ENCODE data around the gene APOM.

APOM gene

DNA sequence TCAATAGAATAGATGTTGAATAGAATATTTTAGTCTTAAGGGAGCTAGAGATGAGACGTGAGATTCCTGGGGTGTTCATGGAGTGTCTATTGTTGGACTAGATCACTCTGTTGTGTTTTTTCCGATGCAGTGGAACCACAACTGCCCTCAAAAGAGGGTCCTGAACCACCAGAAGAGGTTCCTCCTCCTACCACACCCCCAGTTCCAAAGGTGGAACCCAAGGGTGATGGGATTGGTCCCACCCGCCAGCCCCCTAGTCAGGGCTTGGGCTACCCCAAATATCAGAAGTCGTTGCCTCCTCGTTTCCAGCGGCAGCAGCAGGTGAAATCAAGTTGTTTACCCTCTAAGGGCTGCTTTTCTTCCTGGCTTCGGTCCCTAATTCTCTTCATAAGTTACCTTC lies 26.7 kb upstream of the APOM start:
- DNase-seq = no peak
- in situ Hi-C loops (cut with HindIII; ENCODE audit: low pct_ligation_motif_present, low pct_unique_long_range_greater_than_20kb, low sequenced_read_pairs) = no loop called here

DNA sequence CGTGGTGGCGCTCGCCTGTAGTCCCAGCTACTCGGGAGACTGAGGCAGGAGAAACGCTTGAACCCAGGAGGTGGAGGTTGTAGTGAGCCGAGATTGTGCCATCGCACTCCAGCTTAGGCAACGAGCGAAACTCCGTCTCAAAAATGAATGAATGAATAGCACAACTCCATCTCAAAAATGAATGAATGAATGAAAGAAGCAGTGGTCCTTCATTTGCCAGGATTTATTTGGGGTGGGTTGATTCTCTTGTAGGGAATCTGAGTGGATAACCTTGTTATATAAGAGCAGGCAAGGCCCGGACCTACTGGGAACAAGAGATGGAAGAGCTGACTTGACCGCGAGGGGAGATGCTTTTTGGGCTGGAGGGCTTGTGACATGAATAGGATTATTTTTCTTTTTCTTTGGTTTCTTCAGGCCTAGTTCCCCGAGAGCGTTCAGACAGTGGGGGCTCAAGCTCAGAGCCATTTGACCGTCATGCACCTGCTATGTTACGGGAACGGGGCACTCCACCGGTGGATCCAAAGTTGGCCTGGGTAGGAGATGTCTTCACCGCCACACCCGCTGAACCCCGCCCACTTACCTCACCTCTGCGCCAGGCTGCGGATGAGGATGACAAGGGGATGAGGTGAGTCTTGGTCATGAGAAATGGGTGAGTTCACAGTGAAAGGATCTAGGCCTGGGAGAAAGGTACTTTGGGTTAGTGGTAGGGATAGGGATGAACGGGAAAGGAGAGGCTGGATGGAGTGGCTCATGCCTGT lies 25.3 kb upstream of the APOM start:
- in situ Hi-C loops (cut with HindIII; ENCODE audit: low pct_ligation_motif_present, low pct_unique_long_range_greater_than_20kb, low sequenced_read_pairs) = no loop called here
- no peak for DNase-seq

DNA sequence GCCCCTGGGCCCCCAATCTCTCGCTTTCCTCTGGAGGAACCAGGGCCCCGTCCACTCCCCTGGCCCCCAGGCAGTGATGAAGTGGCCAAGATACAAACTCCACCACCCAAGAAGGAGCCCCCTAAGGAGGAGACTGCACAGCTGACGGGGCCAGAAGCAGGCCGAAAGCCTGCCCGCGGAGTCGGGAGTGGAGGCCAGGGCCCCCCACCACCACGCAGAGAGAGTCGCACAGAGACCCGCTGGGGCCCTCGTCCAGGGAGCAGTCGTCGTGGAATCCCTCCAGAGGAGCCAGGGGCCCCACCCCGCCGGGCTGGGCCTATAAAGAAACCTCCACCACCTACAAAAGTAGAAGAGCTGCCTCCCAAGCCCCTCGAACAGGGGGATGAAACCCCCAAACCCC lies 24.5 kb upstream of the APOM start:
- in situ Hi-C loops (cut with HindIII; ENCODE audit: low pct_ligation_motif_present, low pct_unique_long_range_greater_than_20kb, low sequenced_read_pairs) = no loop called here
- DNase-seq = no peak

DNA sequence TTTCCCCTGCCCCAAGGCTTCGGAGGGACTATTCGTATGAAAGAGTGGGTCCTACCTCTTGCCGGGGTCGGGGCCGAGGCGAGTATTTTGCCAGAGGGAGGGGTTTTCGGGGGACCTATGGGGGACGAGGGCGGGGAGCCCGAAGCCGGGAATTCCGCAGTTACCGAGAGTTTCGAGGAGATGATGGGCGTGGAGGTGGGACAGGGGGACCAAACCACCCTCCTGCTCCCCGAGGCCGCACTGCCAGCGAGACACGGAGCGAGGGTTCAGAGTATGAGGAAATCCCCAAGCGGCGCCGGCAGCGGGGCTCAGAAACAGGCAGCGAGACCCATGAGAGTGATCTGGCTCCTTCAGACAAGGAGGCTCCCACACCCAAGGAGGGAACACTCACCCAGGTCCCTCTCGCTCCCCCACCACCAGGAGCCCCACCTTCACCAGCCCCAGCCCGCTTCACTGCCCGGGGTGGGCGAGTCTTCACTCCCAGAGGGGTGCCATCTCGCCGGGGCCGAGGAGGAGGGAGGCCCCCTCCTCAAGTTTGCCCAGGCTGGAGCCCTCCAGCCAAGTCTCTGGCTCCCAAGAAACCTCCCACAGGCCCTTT lies 23.9 kb upstream of the APOM start:
- in situ Hi-C loops (cut with HindIII; ENCODE audit: low pct_ligation_motif_present, low pct_unique_long_range_greater_than_20kb, low sequenced_read_pairs) = no loop called here
- DNase-seq = no peak

DNA sequence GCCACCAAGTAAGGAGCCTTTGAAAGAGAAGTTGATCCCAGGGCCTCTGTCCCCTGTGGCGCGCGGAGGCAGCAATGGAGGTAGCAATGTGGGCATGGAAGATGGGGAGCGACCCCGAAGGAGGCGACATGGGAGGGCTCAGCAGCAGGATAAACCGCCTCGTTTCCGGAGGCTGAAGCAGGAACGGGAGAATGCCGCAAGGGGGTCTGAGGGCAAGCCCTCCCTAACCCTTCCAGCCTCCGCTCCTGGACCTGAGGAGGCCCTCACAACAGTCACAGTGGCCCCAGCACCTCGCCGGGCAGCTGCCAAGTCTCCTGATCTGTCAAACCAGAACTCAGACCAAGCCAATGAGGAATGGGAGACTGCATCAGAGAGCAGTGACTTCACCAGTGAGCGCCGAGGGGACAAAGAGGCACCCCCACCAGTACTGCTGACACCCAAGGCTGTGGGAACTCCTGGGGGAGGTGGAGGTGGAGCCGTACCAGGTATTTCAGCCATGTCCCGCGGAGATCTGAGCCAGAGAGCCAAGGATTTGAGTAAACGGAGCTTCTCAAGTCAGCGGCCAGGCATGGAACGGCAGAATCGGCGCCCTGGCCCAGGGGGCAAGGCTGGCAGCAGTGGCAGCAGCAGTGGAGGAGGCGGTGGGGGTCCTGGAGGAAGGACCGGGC lies 23.3 kb upstream of the APOM start:
- in situ Hi-C loops (cut with HindIII; ENCODE audit: low pct_ligation_motif_present, low pct_unique_long_range_greater_than_20kb, low sequenced_read_pairs) = no loop called here

DNA sequence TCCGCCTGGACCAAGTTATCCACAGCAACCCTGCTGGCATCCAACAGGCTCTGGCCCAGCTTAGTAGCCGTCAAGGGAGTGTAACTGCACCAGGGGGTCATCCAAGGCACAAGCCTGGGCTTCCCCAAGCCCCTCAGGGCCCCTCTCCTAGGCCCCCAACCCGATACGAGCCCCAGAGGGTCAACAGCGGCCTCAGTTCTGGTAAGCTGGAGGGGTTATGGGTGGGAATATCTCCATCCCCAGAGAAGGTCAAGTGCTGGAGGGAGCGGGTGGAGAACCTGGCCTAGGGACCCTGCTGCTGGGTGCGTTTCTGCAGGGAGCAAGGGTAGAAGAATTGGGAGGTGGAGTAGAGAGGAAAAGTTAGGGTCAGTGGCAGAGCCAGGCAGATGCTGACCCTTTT lies 22.2 kb upstream of the APOM start:
- no peak for DNase-seq
- in situ Hi-C loops (cut with HindIII; ENCODE audit: low pct_ligation_motif_present, low pct_unique_long_range_greater_than_20kb, low sequenced_read_pairs) = no loop called here

More for the DNA sequence above, 23.3 kb upstream of the APOM start:
- no peak for DNase-seq

DNA sequence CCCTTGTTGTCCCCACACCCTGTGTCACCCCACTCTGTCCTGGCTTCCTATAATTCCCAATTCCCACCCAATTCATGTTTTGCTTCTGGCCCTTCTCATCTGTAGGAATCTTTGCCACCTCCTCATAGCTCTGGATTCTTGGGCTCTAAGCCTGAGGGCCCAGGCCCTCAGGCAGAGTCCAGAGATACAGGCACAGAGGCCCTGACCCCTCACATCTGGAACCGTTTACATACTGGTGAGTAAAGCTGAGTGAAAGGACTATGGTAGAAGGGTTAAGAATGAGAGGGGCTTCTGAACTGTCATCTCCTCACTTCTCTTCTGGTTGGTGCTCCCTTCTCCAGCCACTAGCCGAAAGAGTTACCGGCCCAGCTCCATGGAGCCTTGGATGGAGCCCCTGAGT lies 21.6 kb upstream of the APOM start:
- DNase-seq = no peak
- in situ Hi-C loops (cut with HindIII; ENCODE audit: low pct_ligation_motif_present, low pct_unique_long_range_greater_than_20kb, low sequenced_read_pairs) = no loop called here

DNA sequence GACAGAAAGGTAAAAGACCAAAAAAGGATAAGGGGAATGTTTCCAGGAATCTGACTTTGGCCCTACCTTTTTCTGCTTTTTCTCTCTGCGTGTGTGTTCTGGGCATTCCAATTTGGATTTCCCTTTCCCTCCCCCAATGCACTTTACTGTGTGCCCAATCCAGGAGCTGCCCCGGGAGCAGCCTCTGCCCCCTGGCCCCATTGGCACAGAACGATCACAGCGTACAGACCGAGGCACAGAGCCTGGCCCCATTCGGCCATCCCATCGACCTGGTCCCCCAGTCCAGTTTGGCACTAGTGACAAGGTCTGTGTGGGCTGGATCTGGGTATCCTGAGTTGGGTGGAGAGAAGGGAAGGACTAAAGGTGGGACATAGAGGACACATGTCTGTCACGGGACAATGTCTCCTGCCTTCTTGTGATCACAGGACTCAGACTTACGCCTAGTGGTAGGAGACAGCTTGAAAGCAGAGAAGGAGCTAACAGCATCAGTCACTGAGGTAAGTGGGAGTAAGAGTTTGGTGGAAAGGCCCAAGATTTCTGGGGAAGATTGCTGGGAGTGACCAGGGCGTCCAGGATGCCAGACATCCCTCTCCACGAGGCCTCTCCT lies 20.6 kb upstream of the APOM start:
- DNase-seq = no peak
- in situ Hi-C loops (cut with HindIII; ENCODE audit: low pct_ligation_motif_present, low pct_unique_long_range_greater_than_20kb, low sequenced_read_pairs) = no loop called here

DNA sequence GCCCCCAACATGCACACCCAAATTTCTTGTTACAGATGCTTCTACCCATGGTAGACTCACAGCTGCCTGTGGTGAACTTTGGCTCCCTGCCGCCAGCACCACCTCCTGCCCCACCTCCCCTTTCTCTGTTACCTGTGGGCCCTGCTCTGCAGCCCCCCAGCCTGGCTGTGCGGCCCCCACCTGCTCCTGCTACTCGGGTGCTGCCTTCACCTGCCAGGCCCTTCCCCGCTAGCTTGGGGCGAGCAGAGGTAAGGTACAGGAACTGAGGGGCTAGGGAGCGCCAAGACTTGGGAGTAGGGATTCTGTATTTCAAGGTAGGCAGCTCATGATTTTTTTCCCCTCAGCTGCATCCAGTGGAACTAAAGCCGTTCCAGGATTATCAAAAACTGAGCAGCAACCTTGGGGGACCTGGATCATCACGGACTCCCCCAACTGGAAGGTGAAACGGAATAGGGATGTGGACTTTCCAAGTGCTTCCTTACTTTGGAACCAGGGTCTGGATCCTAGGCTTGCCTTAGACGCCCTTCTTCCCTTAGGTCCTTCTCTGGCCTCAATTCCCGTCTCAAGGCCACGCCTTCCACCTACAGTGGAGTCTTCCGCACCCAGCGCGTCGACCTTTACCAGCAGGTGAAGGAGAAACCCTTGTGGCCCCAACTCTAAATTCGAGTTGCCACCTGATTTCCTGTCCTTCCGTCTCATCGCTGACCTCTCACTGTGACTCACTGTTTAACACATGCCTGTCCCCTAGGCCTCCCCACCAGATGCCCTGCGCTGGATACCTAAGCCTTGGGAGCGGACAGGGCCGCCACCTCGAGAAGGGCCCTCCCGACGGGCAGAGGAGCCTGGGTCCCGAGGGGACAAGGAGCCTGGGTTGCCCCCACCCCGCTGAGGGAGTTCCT lies 18.7 kb upstream of the APOM start:
- in situ Hi-C loops (cut with HindIII; ENCODE audit: low pct_ligation_motif_present, low pct_unique_long_range_greater_than_20kb, low sequenced_read_pairs) = no loop called here
- no peak for DNase-seq

DNA sequence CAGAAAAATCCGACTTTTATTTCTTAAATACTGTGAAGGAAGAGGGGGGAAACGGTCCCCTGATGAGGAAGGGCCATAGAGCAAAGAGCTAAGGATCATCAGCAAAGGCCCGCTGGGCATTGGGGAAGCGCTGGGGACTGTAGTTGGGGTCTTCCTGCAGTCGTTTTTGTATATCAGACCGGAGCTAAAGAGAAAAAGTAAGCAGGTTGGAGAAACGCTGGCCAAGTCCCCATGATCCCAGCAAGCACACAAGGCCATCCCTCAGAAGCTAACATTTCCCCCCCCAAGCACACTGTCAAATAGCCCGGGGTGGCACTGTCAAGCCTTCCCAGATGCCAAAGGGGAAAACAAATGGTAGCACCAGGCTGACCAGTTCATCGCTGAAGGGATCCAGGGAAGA lies 16.7 kb upstream of the APOM start:
- no peak for DNase-seq
- in situ Hi-C loops (cut with HindIII; ENCODE audit: low pct_ligation_motif_present, low pct_unique_long_range_greater_than_20kb, low sequenced_read_pairs) = no loop called here

DNA sequence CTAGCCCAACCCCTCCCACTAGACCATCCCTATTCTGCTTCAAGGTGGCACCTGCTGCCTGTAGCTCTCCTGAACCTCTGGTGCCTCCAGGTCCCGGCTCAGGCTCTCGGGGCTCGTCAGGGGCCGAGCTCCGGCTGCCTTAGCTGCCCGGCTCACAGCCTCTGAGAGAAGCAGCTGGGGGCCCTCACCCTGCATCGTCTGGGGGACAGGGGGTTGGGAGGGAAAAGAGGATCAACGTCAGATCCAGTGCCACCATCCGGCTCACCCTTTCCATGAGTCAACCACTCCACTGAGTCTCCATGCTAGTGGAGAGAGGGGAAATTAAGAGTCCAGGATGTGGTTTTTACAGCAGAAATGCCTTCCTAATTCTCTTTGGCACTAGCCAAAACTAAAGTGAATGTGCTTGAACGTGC lies 16.2 kb upstream of the APOM start:
- in situ Hi-C loops (cut with HindIII; ENCODE audit: low pct_ligation_motif_present, low pct_unique_long_range_greater_than_20kb, low sequenced_read_pairs) = no loop called here
- no peak for DNase-seq

DNA sequence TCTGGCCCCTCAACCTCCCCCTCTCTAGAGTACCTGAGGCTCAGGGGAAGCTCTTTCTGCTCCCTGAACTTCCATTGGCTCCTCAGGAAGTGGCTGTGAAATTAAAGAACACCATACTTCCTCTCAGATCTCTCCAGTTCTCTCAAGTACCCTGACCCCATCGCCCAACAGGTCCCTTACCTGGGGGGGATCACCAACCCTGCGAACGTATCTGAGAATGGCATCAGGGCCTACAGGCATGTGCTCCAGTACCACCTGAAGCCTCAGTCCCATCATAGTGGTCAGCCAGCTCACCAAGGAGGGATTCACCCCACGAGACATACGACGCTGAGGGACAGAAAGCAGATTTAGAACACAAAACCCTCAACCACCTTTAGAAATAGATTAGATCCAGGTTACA lies 15.1 kb upstream of the APOM start:
- in situ Hi-C loops (cut with HindIII; ENCODE audit: low pct_ligation_motif_present, low pct_unique_long_range_greater_than_20kb, low sequenced_read_pairs) = no loop called here
- no peak for DNase-seq

DNA sequence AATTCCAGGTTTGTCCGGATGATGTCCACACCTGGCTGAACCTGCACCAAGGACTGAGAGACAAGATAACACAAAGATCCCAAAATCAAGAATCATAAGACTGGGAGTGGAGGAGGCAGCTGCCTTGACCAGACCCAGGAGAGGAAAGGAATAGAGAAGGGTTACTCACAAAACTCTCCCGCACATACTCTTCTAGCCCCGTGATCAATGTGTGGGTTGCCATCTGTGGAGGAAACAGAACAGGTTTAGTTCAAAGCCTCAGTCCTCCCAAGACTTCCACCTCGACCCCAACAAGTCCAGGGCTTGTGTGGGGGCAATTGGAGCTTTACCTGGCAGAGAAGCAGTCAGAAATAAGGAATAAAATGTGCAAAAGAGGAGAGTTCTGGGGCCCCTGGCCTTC lies 14.3 kb upstream of the APOM start:
- in situ Hi-C loops (cut with HindIII; ENCODE audit: low pct_ligation_motif_present, low pct_unique_long_range_greater_than_20kb, low sequenced_read_pairs) = no loop called here
- DNase-seq = no peak

DNA sequence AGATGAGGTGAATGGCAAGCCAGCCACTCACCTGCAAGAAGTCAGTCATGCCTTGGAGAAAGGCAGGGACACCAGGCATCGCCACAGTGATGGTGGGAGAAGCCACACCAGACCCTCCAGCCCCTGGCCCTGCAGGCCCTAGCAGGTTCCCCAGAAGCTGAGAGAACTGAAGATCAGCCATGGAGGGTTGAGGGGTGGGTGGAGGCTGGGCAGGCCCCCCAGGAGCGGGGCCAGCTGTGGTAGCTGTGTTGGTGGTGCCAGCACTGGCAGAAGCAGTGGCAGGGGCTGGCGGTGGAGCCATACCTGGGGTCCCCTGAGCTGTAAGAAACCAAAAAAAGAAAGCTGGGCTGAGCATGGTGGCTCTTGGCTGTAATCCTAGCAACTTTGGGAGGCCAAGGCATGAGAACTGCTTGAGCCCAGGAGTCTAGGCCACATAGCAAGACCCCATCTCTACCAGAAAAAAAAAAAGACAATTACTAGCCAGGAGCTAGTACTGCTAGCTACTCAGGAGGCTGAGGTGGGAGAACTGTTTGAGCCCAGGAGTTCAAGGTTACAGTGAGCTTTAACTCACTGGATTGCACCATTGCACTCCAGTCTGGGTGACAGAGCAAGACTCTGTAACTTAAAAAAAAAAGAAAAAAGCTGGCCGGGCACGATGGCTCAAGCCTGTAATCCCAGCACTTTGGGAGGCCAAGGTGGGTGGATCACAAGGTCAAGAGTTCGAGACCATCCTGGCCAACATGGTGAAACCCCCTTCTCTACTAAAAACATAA lies 12.7 kb upstream of the APOM start:
- no peak for DNase-seq
- in situ Hi-C loops (cut with HindIII; ENCODE audit: low pct_ligation_motif_present, low pct_unique_long_range_greater_than_20kb, low sequenced_read_pairs) = no loop called here

DNA sequence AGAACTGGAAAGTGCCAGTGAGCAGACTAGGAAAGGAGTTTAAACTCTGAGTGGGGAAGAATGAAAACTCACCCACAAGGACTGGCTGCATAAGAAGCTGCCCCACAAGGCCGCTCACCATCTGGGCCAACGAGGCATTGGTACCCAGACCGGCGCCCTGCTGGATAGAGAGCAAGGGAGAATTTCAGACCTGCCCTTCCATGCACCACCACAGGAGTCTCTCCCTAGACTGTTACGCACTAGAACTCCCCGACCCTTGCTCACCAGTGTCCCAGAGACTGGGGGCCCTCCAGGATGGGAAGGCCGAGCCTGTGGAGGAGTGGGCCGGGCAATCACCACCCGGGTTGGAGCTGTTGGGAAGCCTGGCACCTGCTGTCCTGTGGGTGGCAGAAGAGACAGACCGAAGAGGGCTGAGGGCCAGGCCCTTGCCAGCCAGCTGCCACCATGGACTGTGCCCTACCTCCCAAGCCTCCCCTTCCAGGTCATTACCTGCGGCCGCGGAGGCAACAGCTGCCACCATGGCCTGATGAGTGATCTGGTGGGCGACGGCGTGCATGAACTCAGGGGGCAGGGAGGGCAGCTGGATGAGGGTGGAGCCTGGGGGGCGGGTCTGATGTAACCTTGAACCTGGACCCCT lies 11.8 kb upstream of the APOM start:
- no peak for DNase-seq
- in situ Hi-C loops (cut with HindIII; ENCODE audit: low pct_ligation_motif_present, low pct_unique_long_range_greater_than_20kb, low sequenced_read_pairs) = no loop called here

DNA sequence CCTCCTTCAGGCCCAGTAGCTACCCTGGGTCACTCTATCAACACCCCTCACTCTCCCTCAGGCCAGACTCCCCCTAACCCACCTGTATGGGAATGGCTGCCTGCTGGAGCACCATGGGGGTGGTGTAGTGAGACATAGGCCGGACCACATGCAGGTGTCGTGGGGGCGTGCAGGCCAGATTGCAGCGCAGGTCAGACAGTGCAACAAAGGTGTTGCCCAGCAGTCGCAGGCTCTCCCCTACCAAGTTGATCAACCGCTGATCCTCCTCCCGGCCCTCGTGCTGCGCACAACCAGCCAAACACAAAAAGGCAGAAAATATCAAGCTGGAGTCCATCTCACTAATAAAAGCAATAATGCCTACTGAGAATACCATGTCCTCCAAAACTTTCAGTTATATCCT lies 10.4 kb upstream of the APOM start:
- no peak for DNase-seq
- in situ Hi-C loops (cut with HindIII; ENCODE audit: low pct_ligation_motif_present, low pct_unique_long_range_greater_than_20kb, low sequenced_read_pairs) = no loop called here

DNA sequence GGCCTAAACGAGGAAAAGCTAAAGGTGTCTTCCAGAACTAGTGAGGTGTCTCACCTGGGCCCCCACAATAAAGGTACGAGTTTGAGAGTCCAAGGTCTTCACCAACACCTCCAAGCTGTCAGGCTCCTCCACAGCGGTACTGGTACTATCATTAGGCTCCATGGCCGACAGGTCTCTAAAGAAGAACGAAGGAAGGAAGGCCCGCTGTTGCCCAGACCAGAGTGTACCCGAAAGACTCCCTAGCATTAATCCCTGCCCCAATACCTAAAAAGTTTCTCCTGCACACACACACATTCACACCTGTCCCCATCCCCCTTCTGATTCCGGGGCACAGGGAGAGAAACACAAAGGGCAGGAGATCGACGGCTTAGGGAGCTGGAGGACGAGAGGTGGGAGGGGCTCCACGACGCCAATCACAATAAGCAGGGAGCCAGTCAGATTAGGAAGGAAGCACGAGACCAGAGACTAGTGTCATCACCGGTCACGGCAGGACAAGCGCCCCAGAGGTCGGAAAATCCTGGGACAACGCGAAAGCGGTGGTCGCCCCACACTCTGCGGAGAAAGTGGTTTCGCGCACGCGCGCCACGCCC lies 4.0 kb upstream of the APOM start:
- DNase-seq = peak; percentile 67

More for the DNA sequence above, 4.0 kb upstream of the APOM start:
- in situ Hi-C loops (cut with HindIII; ENCODE audit: low pct_ligation_motif_present, low pct_unique_long_range_greater_than_20kb, low sequenced_read_pairs) = no loop called here

All from ACHN (cell line).